Prostate gland (tissue), 2 donors: ENCODE measurements around the gene ACTA2.

Experiments used
- CTCF ChIP-seq, 4 experiments: fragments of 200-600 bp in 2 of 4; fragments of 450-650 bp in 2 of 4; sonication (generic) in 2 of 4; IDR thresholded peaks; 1 replicate in 3 of 4; 2 replicates in 1 of 4; pipeline ENCODE4 v1.5.1; 2016 to 2019; ENCODE audit warnings: antibody characterized with exemption in 4 of 4, mild to moderate bottlenecking in 2 of 4, moderate library complexity in 2 of 4
- POLR2AphosphoS5 ChIP-seq: sonication (generic); formaldehyde crosslinking; IDR thresholded peaks from one replicate; pipeline ENCODE4 v1.6.1; 2017; ENCODE audit warnings: antibody characterized with exemption

- TF ChIP-seq CTCF (IDR thresholded peaks at IDR 0.05) (no peak), POLR2AphosphoS5 (no peak)
These were observed 27.7 kb upstream of the ACTA2 start for GRCh38 chr10:88980247-88980646.
